Neural progenitor cell (in vitro differentiated cells): Measurements from ENCODE around the gene SHROOM3.

Experiments
- EZH2 ChIP-seq: fragments of 200-600 bp; sonication (generic); IDR thresholded peaks from 2 replicates; pipeline ENCODE4 v1.6.1; 2017; ENCODE audit warnings: antibody characterized with exemption, mild to moderate bottlenecking, moderate library complexity
- EZH2phosphoT487 ChIP-seq: fragments of 200-600 bp; sonication (generic); IDR thresholded peaks from 2 replicates; pipeline ENCODE4 v1.6.1; 2017; ENCODE audit warnings: antibody characterized with exemption
- TF ChIP-seq, protein P1 (sequence below): fragments of 200-600 bp; sonication (generic); IDR thresholded peaks from 2 replicates; pipeline ENCODE4 v1.5.1; 2017; ENCODE audit warnings: antibody characterized with exemption, mild to moderate bottlenecking

DNA sequence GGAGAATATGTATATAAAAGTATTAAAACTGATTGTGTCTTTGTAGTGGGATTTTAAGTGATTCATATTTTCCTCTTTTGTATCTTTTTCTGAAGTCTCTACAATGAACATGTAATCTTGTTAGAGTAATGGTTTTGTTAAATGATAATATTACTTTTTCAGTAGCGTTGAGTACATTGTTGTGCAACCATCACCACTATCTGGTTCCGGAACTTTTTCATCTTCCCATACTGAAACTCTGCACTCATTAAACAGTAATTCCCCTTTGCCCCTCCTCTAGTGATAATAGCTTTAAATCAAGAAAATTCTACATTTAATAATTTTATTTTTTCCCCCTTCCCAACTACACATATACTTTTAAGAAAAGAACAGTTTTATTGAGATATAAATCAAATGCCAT is 23.3 kb downstream of the SHROOM3 start:
- TF ChIP-seq, protein P1, sequence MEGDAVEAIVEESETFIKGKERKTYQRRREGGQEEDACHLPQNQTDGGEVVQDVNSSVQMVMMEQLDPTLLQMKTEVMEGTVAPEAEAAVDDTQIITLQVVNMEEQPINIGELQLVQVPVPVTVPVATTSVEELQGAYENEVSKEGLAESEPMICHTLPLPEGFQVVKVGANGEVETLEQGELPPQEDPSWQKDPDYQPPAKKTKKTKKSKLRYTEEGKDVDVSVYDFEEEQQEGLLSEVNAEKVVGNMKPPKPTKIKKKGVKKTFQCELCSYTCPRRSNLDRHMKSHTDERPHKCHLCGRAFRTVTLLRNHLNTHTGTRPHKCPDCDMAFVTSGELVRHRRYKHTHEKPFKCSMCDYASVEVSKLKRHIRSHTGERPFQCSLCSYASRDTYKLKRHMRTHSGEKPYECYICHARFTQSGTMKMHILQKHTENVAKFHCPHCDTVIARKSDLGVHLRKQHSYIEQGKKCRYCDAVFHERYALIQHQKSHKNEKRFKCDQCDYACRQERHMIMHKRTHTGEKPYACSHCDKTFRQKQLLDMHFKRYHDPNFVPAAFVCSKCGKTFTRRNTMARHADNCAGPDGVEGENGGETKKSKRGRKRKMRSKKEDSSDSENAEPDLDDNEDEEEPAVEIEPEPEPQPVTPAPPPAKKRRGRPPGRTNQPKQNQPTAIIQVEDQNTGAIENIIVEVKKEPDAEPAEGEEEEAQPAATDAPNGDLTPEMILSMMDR, result no peak
- TF ChIP-seq EZH2, result no peak
- no peak for TF ChIP-seq EZH2phosphoT487
